HS-27A (cell line): ENCODE data around the gene RXRA.
A peak's percentile ranks its signal among the peaks of the same experiment; 100 is the strongest.

ENCODE experiments used
- DNase-seq: peaks from one replicate; pipeline ENCODE4 v3.0.0-alpha.2; 2012; ENCODE audit warnings: low read depth, missing footprints

RXRA gene

GRCh38 chr9:134325096-134325812, 1.0 kb upstream of the RXRA start:
- no peak for DNase-seq

- DNase-seq: peak; percentile 9
Observed at GRCh38 chr9:134326724-134327601, 708 bp downstream of the RXRA start.

GRCh38 chr9:134327671-134328231, 1.5 kb downstream of the RXRA start:
- no peak for DNase-seq

- no peak for DNase-seq
Observed at GRCh38 chr9:134328341-134328840, 2.1 kb downstream of the RXRA start.

- DNase-seq: no peak
Observed at GRCh38 chr9:134328841-134329575, 2.8 kb downstream of the RXRA start.

- DNase-seq: no peak
Observed at GRCh38 chr9:134329576-134329855, 3.3 kb downstream of the RXRA start.

- no peak for DNase-seq
Observed at GRCh38 chr9:134329886-134330285, 3.6 kb downstream of the RXRA start.

GRCh38 chr9:134330590-134330989, 4.3 kb downstream of the RXRA start:
- DNase-seq: no peak

- DNase-seq: no peak
Observed at GRCh38 chr9:134331186-134332025, 5.2 kb downstream of the RXRA start.

- no peak for DNase-seq
Observed at GRCh38 chr9:134332266-134332665, 6.0 kb downstream of the RXRA start.

- DNase-seq: no peak
Observed at GRCh38 chr9:134332841-134333233, 6.6 kb downstream of the RXRA start.

- no peak for DNase-seq
Observed at GRCh38 chr9:134333234-134333873, 7.1 kb downstream of the RXRA start.

- DNase-seq: no peak
Observed at GRCh38 chr9:134333874-134334581, 7.8 kb downstream of the RXRA start.

- DNase-seq: no peak
Observed at GRCh38 chr9:134335061-134335460, 8.8 kb downstream of the RXRA start.

- DNase-seq: no peak
Observed at GRCh38 chr9:134335486-134336220, 9.4 kb downstream of the RXRA start.

- DNase-seq: no peak
Observed at GRCh38 chr9:134336228-134336627, 10.0 kb downstream of the RXRA start.

GRCh38 chr9:134336924-134337323, 10.7 kb downstream of the RXRA start:
- DNase-seq: no peak

- no peak for DNase-seq
Observed at GRCh38 chr9:134337469-134337868, 11.2 kb downstream of the RXRA start.

GRCh38 chr9:134338394-134339182, 12.3 kb downstream of the RXRA start:
- DNase-seq: no peak
